Measurements from ENCODE around the gene RGS12. TPM values are rescaled to one million over a fixed set of nuclear protein-coding genes. Genes with fewer than 3 reads are reported as not detected.

Gene RGS12
- total and polyA plus RNA-seq, 2 of the 8 experiments (the other 6 are each of a cell fraction or from before 2014, with no cell fraction given), result 6.0 to 16.4 TPM

- no peak for FAIRE-seq
- DNase-seq (ENCODE audit: low read depth in 1 of 2, low spot score in 2 of 2), result no peak
- H3K4me1 ChIP-seq (replicated peaks in 1 of 4; ENCODE audit: control insufficient read depth in 3 of 4, insufficient read depth in 4 of 4, low read length in 3 of 4), result peaks cover 0 to 11% (median 3%) of the 10 kb centered on the region in 4 experiments; a peak in 5 of 7 replicates
These were observed 6.5 kb downstream of the RGS12 start for GRCh38 chr4:3299122-3299975.

More at GRCh38 chr4:3299122-3299975, 6.5 kb downstream of the RGS12 start:
- Histone ChIP-seq H2BK12ac (ENCODE audit: low read depth, low read length) (no peak overlapping the region), H3K4ac (replicated peaks; ENCODE audit: insufficient read length, low read depth, low read length) (no peak overlapping the region), H3K9ac (replicated peaks in 1 of 4; ENCODE audit: extremely low read depth in 1 of 4, low read depth in 3 of 4, low read length in 3 of 4) (no peak overlapping the region), H3K9me3 (ENCODE audit: insufficient read depth in 2 of 2, low read depth in 1 of 2, low read length in 1 of 2) (no peaks in the 10 kb centered on the region), H2AFZ (ENCODE audit: low read length) (no peak overlapping the region), H2BK5ac (ENCODE audit: low read depth, low read length) (no peak overlapping the region), H3K79me2 (ENCODE audit: control insufficient read depth in 1 of 2, insufficient read depth in 2 of 2, low read length in 2 of 2) (no peaks in the 10 kb centered on the region; a peak in 1 of 4 replicates), H3K4me2 (ENCODE audit: insufficient read depth in 1 of 2, low read depth in 2 of 2, low read length in 2 of 2) (no peak overlapping the region), H4K5ac (ENCODE audit: insufficient read length, low read depth, low read length) (no peak overlapping the region), H3K27ac (ENCODE audit: low read depth, low read length) (no peak overlapping the region), H2BK20ac (ENCODE audit: low read length) (no peak overlapping the region), H3K4me3 (ENCODE audit: extremely low read depth in 1 of 4, insufficient read depth in 2 of 4, low read depth in 3 of 4, low read length in 4 of 4) (no peak overlapping the region), H4K91ac (replicated peaks; ENCODE audit: insufficient read length, low read length) (no peak overlapping the region), H3K23ac (ENCODE audit: insufficient read length) (no peak overlapping the region), H2BK15ac (ENCODE audit: low read length) (no peak overlapping the region), H3K27me3 (replicated peaks in 1 of 4; ENCODE audit: control insufficient read depth in 3 of 4, extremely low read depth in 1 of 4, insufficient read depth in 3 of 4, low read length in 3 of 4) (no peaks in the 10 kb centered on the region), H3K14ac (ENCODE audit: insufficient read length) (no peak overlapping the region), H3K79me1 (ENCODE audit: low read depth, low read length) (peaks cover 4% of the 10 kb centered on the region), H3K36me3 (ENCODE audit: control insufficient read depth in 2 of 4, insufficient read depth in 4 of 4, low read length in 3 of 4) (no peaks in the 10 kb centered on the region), H2BK120ac (replicated peaks; ENCODE audit: low read depth, low read length) (no peak overlapping the region), H3K56ac (replicated peaks; ENCODE audit: insufficient read length, low read depth, low read length) (no peak overlapping the region), H4K8ac (ENCODE audit: extremely low read depth, insufficient read depth, low read length) (no peak overlapping the region), H3K23me2 (ENCODE audit: low read depth, low read length) (no peaks in the 10 kb centered on the region), H2AK5ac (ENCODE audit: low read depth, low read length) (no peak overlapping the region), H3K18ac (ENCODE audit: extremely low read depth, low read length) (no peak overlapping the region), H4K20me1 (replicated peaks in 1 of 2; ENCODE audit: control insufficient read depth in 1 of 2, insufficient read depth in 2 of 2, low read length in 2 of 2) (peaks cover 4 to 14% of the 10 kb centered on the region in 2 experiments)
- ChIA-PET POLR2A (ENCODE audit: partially characterized antibody) (interaction anchor here (1.1 kb wide), 1 partner anchor 125 kb away, joined by 3 read pairs; no protein-coding TSS in a partner anchor), CTCF (ENCODE audit: partially characterized antibody) (interaction anchor here (0.7 to 1.3 kb wide), 2 partner anchors 19 to 24 kb away, joined by 3 to 5 read pairs; no protein-coding TSS in a partner anchor)
- TF ChIP-seq, protein P1, sequence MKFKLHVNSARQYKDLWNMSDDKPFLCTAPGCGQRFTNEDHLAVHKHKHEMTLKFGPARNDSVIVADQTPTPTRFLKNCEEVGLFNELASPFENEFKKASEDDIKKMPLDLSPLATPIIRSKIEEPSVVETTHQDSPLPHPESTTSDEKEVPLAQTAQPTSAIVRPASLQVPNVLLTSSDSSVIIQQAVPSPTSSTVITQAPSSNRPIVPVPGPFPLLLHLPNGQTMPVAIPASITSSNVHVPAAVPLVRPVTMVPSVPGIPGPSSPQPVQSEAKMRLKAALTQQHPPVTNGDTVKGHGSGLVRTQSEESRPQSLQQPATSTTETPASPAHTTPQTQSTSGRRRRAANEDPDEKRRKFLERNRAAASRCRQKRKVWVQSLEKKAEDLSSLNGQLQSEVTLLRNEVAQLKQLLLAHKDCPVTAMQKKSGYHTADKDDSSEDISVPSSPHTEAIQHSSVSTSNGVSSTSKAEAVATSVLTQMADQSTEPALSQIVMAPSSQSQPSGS (IDR thresholded peaks at IDR 0.05; ENCODE audit: low read length), result no peak
- no peak for TF ChIP-seq ATF3 (IDR thresholded peaks at IDR 0.05; ENCODE audit: insufficient read depth, low read depth, low read length)
- no peak for TF ChIP-seq RBBP5 (IDR thresholded peaks at IDR 0.05; ENCODE audit: borderline replicate concordance, low read depth, low read length)
- no peak for TF ChIP-seq CHD2 (IDR thresholded peaks at IDR 0.05; ENCODE audit: low read length)
- TF ChIP-seq BACH1 (IDR thresholded peaks at IDR 0.05; ENCODE audit: low read length), result no peak
- TF ChIP-seq BCL11A (IDR thresholded peaks at IDR 0.05; ENCODE audit: low read depth in 2 of 2, low read length in 2 of 2), result no peak
- no peak for TF ChIP-seq SIX5 (IDR thresholded peaks at IDR 0.05; ENCODE audit: low read depth, low read length)
- 86% methylated on average over 9 of the region's 9 CpGs; no CpG with 5 or more reads in 1 of the 2 experiments for whole genome bisulfite sequencing, 2 experiments (ENCODE audit: extremely low coverage in 1 of 2, insufficient coverage in 1 of 2, insufficient read length in 1 of 2, insufficient replicate concordance in 2 of 2, low coverage in 1 of 2, low lambda C conversion rate in 2 of 2, missing lambda C conversion rate in 1 of 2)

Data from H1 (cell line).